ENCODE data around the gene ISYNA1. TPM values are rescaled to one million over a fixed set of nuclear protein-coding genes. Genes with fewer than 3 reads are reported as not detected.

ISYNA1 gene
- total and polyA plus RNA-seq, 2 of the 8 experiments (the other 6 are each of a cell fraction or from before 2014, with no cell fraction given), result 207 to 264 TPM

GRCh38 chr19:18391509-18392075 lies 46.3 kb downstream of the ISYNA1 start (continued):
- no peak for TF ChIP-seq FOSL1 (IDR thresholded peaks at IDR 0.05; ENCODE audit: insufficient read depth, low read depth, low read length)
- TF ChIP-seq SIN3A (conservative IDR thresholded peaks at IDR 0.05 in 1 of 2, IDR thresholded peaks at IDR 0.05 in 1 of 2; ENCODE audit: low read depth in 1 of 2, low read length in 2 of 2), result no peak
- no peak for TF ChIP-seq JUN (IDR thresholded peaks at IDR 0.05; ENCODE audit: low read depth, low read length)
- TF ChIP-seq CHD7 (IDR thresholded peaks at IDR 0.05; ENCODE audit: insufficient replicate concordance, low read length), result no peak
- TF ChIP-seq SAP30 (IDR thresholded peaks at IDR 0.05; ENCODE audit: insufficient read depth, insufficient replicate concordance, low read length), result no peak
- TF ChIP-seq NRF1 (IDR thresholded peaks at IDR 0.05; ENCODE audit: low read depth, low read length), result no peak
- TF ChIP-seq NANOG (IDR thresholded peaks at IDR 0.05; ENCODE audit: insufficient read depth, low read depth, low read length, poor library complexity, severe bottlenecking), result no peak
- TF ChIP-seq RNF2 (IDR thresholded peaks at IDR 0.05; ENCODE audit: borderline replicate concordance, low read depth, low read length, missing control alignments, poor library complexity, severe bottlenecking), result no peak
- TF ChIP-seq POU5F1 (IDR thresholded peaks at IDR 0.05; ENCODE audit: low read depth, low read length), result no peak
- no peak for TF ChIP-seq RFX5 (IDR thresholded peaks at IDR 0.05; ENCODE audit: borderline replicate concordance, low read depth, low read length)
